GM12874 (cell line): ENCODE measurements around the gene IGFBP6.

Source experiments
- CTCF ChIP-seq: IDR thresholded peaks from 2 replicates; pipeline ENCODE4 v1.5.1; 2011; ENCODE audit warnings: low read depth, mild to moderate bottlenecking, control low read depth, low read length, moderate library complexity; ENCODE audit not compliant: insufficient read depth

IGFBP6 gene

GRCh38 chr12:53065975-53066931 is 31.2 kb upstream of the IGFBP6 start:
- peak; percentile 89 for TF ChIP-seq CTCF

- no peak for TF ChIP-seq CTCF
These were observed 30.1 kb upstream of the IGFBP6 start for GRCh38 chr12:53067074-53067992.

GRCh38 chr12:53067993-53068770 is 29.3 kb upstream of the IGFBP6 start:
- no peak for TF ChIP-seq CTCF

GRCh38 chr12:53068811-53069585 is 28.5 kb upstream of the IGFBP6 start:
- no peak for TF ChIP-seq CTCF

GRCh38 chr12:53069621-53070410 is 27.7 kb upstream of the IGFBP6 start:
- TF ChIP-seq CTCF, result no peak

GRCh38 chr12:53070877-53071492 is 26.5 kb upstream of the IGFBP6 start:
- TF ChIP-seq CTCF, result no peak
